Measurements from ENCODE around the gene ALG6.
"Not testable (repeated sequence)": the region's sequence is repeated elsewhere in the genome, so short reads cannot be mapped to it uniquely, and the experiment has no call there.

ALG6 gene

DNA sequence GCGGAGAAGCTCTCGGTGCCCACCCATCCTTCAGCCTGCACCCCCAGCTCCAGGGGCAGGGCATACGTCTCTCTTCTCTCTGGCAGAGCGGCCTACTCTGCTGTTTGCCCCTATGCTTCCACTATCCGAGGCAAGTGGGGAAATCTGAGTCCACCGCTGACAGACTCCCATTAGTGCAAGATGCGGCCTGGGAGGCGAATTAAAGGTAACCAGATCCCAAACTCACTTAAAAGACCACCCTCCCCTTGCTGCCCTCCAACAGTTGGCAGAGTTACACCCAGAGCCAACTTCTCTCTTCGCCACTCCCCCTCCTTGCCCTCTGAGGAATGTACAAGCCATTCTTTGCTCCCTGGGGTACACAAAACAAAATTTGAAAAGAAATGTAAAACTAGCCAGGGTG is 38.6 kb upstream of the ALG6 start:
- DNase-seq: no peak

GRCh38 chr1:63329621-63330330 is 37.7 kb upstream of the ALG6 start:
- no peak for DNase-seq

GRCh38 chr1:63330331-63330916 is 37.0 kb upstream of the ALG6 start:
- DNase-seq: no peak

DNA sequence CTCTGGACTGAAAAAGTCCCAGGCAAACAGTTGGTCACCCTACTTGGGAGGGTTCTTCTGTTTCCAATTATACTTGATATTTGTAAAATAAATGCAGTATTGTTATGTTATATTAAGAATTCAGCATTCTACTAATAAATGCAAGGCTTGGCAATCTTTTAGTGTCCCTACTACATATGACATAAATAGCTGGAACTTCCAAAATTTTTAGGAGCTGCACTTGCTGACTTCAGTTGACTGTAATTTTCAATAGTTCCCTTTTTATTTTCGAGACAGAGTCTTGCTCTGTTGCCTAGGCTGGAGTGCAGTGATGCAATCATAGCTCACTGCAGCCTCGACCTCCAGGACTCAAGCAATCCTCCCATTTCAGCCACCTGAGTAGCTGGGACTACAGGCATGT is 25.0 kb upstream of the ALG6 start:
- DNase-seq: no peak

GRCh38 chr1:63343922-63344321 is 23.5 kb upstream of the ALG6 start:
- no peak for DNase-seq

GRCh38 chr1:63350320-63350719 is 17.1 kb upstream of the ALG6 start:
- no peak for DNase-seq

DNA sequence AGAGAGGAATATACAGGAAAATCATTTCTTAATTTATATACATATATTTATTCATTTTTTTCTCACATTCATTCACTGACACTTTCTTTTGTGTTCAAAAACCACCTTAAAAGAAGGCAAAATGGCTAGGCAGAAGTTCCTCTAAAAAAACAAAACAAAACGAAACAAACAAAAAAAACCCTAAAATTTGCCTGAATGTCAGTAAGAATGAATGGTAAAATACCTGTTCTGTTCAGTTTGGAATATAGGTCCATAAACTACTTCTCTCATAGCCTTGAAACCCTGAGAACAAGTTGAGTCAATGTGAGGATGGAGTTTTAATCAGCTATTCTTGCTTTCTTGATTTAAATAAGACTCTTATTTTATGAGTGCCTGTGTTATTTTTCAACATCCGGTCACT is 14.7 kb upstream of the ALG6 start:
- no peak for DNase-seq

GRCh38 chr1:63356234-63356633 is 11.2 kb upstream of the ALG6 start:
- not testable (repeated sequence) for DNase-seq

GRCh38 chr1:63359561-63359960 is 7.9 kb upstream of the ALG6 start:
- DNase-seq: no peak

DNA sequence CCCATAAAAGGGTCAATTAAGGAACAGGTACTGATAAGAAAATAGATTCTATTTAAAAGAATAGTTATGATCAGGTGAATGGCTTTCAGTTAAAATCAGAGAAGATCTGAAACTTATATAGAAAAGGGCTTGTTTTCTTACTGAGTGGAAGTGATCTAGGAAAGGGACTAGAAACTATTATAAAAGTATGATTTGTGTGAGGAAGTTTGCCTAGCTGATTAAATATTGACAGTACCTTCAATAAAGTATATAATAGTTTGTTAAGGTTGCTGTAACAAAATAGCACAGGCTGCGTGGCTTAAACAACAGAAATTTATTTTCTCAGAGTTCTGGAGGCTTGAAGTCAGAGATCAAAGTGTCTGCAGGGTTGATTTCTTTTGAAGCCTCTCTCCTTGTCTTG is 5.4 kb upstream of the ALG6 start:
- no peak for DNase-seq

- no peak for DNase-seq
Observed at GRCh38 chr1:63362578-63362977, 4.8 kb upstream of the ALG6 start.

GRCh38 chr1:63363014-63363413 is 4.4 kb upstream of the ALG6 start:
- DNase-seq: no peak

DNA sequence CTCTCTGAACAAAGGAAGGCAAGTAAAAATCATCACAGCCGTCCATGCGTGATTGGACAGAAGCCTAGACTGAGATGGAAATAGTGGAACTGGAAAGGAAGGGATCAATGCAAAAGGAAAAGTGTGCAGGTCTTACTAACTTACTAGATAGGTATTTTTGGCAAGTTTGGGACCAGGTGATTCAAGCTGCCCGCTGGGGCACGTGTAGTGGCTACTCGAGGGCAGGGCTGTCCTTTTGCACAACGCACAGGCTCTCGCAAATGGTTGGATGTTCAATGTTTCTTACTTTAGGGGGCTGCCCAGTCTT is 566 bp upstream of the ALG6 start:
- no peak for DNase-seq

GRCh38 chr1:63368131-63368530 is 704 bp downstream of the ALG6 start:
- no peak for DNase-seq

DNA sequence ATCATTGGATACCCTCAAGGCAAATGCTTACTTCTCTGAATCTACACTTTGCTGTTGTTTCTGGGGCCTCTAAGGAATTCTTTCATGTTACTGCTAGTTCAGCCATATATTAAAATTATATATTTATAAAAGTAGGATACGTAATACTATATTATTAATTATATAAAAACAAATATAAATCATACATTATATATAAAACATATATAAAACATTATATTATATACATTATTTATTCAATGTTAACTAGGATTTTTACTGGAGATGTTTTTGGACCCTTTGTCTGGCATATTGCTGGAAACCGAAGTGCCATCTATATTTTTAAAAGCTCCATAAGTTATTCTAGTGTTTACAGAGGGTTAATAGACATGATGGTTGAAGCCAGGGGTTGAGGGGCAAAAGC is 12.2 kb downstream of the ALG6 start:
- DNase-seq: no peak

DNA sequence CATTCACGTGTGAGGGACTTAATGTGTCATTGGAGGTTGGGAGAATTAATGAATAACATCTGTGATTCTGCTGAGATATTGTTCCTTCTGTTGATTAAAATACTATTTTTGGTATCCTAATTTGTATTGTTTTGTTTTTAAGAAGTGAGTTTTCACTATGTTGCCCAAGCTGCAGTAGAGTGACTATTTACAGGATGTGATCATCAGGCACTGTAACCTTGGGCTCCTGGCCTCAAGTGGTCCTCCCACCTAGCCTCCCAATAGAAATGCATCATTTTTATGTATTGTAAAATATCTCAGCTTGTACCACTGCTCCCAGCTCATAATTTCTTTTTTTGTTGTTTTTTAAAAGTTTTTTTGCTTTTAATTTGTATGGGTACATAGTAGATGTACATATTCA is 14.3 kb downstream of the ALG6 start:
- no peak for DNase-seq

DNA sequence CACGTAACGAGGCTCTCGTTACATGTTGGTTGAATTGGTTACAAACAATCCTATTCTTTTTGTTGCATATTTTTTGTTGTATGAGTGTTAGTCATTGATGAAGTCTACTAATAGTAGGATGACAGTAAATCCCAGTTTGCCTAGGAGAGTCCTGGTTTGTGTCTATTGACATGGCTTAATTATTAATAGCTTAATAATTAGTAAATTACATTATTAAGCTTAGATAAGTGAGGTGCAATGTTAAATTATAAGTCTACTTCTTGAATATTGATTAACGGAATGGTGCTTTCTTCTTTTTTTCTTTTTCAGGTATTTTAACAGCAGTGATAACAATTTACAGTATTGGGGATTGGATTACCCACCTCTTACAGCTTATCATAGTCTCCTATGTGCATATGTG is 34.5 kb downstream of the ALG6 start:
- no peak for DNase-seq

GRCh38 chr1:63403386-63403785 is 36.0 kb downstream of the ALG6 start:
- DNase-seq: no peak

GRCh38 chr1:63405021-63405420 is 37.6 kb downstream of the ALG6 start:
- DNase-seq: no peak

DNA sequence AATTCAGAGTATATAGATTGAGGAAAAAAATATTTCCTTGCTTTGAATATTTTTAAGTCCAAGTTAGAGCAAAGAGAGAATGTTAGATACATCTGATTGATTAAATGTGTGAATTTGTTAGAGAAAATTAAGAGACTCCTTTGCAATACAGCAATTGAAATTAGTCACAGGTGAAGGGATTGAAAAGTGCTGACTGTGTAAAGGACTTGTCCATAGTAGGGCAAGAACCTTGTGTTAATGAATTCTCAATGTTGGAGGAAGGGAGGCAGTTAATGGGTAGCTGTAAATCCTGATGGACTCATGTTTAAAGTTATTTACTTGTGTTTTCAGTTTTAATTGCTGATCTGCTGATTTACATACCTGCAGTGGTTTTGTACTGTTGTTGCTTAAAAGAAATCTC is 38.6 kb downstream of the ALG6 start:
- no peak for DNase-seq

- DNase-seq: no peak
Observed at GRCh38 chr1:63407002-63407401, 39.6 kb downstream of the ALG6 start.

DNA sequence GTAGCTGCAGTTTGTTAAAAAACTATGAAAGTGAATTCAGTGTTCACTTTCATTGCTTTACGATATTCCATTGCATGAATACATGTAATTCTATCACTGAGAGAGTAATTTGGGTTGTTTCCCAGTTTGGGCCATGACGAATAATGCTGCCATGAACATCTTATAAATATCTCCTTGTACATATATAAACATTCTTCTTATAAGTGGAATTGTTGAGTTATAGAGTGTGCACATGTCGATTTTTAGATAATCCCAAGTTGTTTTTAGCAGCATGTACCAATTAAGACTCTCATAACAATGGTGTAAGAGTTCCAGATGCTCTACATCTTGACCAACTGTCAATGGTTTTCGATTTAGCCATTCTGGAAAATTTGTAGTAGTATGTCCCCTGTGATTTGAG is 40.9 kb downstream of the ALG6 start:
- no peak for DNase-seq

- DNase-seq: no peak
Observed at GRCh38 chr1:63411066-63411465, 43.6 kb downstream of the ALG6 start.

DNA sequence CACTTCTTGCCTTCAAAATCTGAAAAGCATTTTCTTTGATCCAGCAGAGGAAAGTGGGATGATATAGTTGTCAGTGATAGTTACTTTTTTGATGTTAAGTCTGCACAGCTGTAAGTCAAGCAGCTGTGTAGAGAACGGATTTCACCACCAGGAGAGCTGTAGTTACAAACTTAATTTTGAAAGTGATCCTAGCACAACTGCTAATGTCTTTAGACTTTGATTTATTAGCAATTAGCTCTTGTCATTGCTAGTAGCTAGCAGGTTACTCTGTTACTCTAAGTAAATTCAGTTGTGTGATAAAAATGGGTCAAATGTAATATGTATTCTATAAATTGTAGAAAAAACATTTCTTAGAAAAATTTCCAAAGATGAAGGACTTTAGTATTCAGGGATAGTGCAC is 46.0 kb downstream of the ALG6 start:
- DNase-seq: no peak

DNA sequence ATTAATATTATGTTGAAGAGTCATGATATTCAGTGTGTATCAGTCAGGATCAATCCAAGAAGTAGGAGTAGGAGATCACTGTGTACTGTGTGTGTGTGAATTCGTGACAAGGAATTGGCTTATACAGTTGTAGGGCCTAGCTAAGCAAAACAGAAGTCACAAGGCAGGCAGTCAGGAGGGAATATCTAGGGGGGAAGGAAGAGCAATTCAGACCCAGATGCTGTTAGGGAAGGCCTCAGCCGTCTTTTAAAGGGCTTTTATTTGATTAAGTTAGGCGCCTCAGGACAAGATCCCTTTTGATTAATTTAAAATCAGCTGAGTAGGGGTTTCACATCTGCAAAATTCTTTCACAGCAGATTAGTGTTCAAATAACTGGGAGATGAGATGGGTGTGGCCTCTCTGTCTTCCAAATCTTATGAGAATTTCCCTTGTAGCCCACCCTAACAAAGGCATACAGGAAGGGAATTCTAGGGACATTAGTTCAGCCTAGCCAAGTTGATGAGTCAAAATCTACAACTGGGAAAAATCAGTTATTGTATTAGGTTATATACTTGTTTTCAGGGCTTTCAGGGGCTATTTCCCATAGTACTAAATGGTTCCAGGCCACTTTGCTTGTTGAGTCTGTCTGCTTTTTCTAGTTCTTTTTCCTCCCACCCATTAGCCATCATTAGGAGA is 47.4 kb downstream of the ALG6 start:
- DNase-seq: no peak

All from SW 1271 (cell line).